PC-3 (cell line): Measurements from ENCODE around the gene TNS3.

Experiments
- EZH2 ChIP-seq: fragments of 300-600 bp; sonication (generic); IDR thresholded peaks from one replicate; pipeline ENCODE4 v1.6.1; 2017; ENCODE audit warnings: antibody characterized with exemption, mild to moderate bottlenecking, low read length; ENCODE audit not compliant: unreplicated experiment
- EZH2phosphoT487 ChIP-seq: fragments of 300-600 bp; sonication (generic); IDR thresholded peaks from 2 replicates; pipeline ENCODE4 v1.6.1; 2018; ENCODE audit warnings: mild to moderate bottlenecking, antibody characterized with exemption, low read length, borderline replicate concordance
- TF ChIP-seq, protein P1 (sequence below): fragments of 300-600 bp; sonication (generic); conservative IDR thresholded peaks from 2 replicates; pipeline ENCODE4 v1.5.1; 2017; ENCODE audit warnings: antibody characterized with exemption, low read depth, mild to moderate bottlenecking, low read length

DNA sequence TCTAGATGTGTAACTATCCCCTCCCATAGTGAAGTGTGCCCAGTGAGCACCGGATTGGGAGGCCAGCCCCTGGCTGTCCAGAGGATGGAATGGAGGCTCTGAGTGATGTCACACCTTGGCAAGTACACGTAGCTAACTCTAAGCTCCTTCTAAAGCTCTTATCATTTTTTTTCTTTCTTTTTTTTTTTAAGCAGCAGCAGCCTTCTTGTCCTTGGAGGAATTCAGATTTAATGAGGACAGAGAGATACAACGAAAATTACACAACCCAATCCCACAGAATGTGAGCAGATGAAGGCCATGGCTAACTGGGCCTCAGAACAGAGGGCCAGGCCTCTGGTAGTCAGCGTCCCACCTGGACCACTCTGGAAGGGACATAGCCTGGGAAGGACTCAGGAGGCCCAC is 11.3 kb downstream of the TNS3 start:
- TF ChIP-seq EZH2 (no peak), EZH2phosphoT487 (no peak)
- TF ChIP-seq, protein P1, sequence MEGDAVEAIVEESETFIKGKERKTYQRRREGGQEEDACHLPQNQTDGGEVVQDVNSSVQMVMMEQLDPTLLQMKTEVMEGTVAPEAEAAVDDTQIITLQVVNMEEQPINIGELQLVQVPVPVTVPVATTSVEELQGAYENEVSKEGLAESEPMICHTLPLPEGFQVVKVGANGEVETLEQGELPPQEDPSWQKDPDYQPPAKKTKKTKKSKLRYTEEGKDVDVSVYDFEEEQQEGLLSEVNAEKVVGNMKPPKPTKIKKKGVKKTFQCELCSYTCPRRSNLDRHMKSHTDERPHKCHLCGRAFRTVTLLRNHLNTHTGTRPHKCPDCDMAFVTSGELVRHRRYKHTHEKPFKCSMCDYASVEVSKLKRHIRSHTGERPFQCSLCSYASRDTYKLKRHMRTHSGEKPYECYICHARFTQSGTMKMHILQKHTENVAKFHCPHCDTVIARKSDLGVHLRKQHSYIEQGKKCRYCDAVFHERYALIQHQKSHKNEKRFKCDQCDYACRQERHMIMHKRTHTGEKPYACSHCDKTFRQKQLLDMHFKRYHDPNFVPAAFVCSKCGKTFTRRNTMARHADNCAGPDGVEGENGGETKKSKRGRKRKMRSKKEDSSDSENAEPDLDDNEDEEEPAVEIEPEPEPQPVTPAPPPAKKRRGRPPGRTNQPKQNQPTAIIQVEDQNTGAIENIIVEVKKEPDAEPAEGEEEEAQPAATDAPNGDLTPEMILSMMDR: no peak
